Nephron (organoid): ENCODE measurements around the gene HDDC3.

ENCODE experiments used
- H3K27ac Mint-ChIP-seq, 3 experiments: 2 replicates each; pipeline ENCODE4 v1.8.0; 2020; ENCODE audit warnings: mixed read lengths in 3 of 3, mild to moderate bottlenecking in 2 of 3, moderate library complexity in 1 of 3
- H3K27me3 Mint-ChIP-seq: 2 replicates; pipeline ENCODE4 v1.8.0; 2021; ENCODE audit warnings: low read depth, mild to moderate bottlenecking, moderate library complexity, mixed read lengths
- H3K36me3 Mint-ChIP-seq: 2 replicates; pipeline ENCODE4 v1.8.0; 2020; ENCODE audit warnings: low read depth, mixed read lengths
- H3K4me1 Mint-ChIP-seq: 2 replicates; pipeline ENCODE4 v1.8.0; 2020; ENCODE audit warnings: mixed read lengths
- H3K4me3 Mint-ChIP-seq, 3 experiments: 2 replicates each; pipeline ENCODE4 v1.8.0; 2020; ENCODE audit warnings: mild to moderate bottlenecking in 3 of 3, mixed read lengths in 3 of 3, moderate library complexity in 2 of 3
- H3K9me3 Mint-ChIP-seq: 2 replicates; pipeline ENCODE4 v1.8.0; 2020; ENCODE audit warnings: mixed read lengths
- TF ChIP-seq, protein P1 (sequence below), 3 experiments: fragments of 200-600 bp; sonication (generic); IDR thresholded peaks; one replicate each; pipeline ENCODE4 v1.5.0; 2021; ENCODE audit warnings: antibody characterized with exemption in 3 of 3; ENCODE audit not compliant: unreplicated experiment in 3 of 3

The HDDC3 gene

DNA sequence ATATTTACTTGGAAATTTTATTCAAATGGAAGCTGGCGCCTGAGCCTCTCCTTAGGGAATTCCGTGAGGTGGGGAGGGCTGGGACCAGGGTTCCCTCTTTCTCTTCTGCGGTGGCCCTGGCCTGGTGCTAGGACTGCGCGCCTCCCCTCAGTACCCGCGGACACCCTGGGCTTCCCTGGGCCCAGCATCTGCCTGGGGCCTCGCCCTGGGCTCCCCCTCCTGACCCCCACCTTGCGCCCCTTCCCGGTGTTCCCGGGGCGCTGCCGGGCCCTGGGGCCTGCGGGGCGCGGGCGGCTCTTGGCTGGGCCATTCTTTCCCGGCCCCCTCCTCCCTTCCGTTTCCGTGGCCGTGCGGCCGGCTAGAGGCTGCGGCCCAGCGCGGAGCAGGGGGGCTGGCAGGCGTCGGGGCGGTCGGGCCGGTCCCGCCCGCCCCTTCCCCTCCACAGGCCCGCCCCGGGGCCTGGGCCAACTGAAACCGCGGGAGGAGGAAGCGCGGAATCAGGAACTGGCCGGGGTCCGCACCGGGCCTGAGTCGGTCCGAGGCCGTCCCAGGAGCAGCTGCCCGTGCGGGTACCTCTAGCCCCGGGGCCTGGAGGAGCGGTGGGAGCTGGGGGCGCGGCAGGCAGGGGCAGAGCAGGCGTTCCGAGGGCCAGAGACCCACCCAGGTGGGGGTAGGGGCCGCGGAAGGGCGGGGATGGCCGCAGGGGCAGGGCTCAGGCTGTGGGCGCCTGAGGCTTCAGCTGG is 48.2 kb downstream of the HDDC3 start, which contains the start of gene FES:
Gene FES, plus strand, starts transcription at position 529 of the 743 bp plus-strand sequence. CDS start 542 bp downstream, outside the sequence.
- peaks cover 11% of the 10 kb centered on the region for H3K4me1 Mint-ChIP-seq
- H3K36me3 Mint-ChIP-seq, result peaks cover 11% of the 10 kb centered on the region
- H3K27ac Mint-ChIP-seq, result peak within 1 kb of the TSS; percentile 51 to 85 (median 82)
- peak within 1 kb of the TSS; percentile 63 to 79 (median 63) for H3K4me3 Mint-ChIP-seq
- TF ChIP-seq, protein P1, sequence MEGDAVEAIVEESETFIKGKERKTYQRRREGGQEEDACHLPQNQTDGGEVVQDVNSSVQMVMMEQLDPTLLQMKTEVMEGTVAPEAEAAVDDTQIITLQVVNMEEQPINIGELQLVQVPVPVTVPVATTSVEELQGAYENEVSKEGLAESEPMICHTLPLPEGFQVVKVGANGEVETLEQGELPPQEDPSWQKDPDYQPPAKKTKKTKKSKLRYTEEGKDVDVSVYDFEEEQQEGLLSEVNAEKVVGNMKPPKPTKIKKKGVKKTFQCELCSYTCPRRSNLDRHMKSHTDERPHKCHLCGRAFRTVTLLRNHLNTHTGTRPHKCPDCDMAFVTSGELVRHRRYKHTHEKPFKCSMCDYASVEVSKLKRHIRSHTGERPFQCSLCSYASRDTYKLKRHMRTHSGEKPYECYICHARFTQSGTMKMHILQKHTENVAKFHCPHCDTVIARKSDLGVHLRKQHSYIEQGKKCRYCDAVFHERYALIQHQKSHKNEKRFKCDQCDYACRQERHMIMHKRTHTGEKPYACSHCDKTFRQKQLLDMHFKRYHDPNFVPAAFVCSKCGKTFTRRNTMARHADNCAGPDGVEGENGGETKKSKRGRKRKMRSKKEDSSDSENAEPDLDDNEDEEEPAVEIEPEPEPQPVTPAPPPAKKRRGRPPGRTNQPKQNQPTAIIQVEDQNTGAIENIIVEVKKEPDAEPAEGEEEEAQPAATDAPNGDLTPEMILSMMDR (IDR thresholded peaks at IDR 0.05; ENCODE audit: unreplicated experiment in 3 of 3), result no peak
- no peaks in the 10 kb centered on the region for H3K9me3 Mint-ChIP-seq
- H3K27me3 Mint-ChIP-seq, result no peaks in the 10 kb centered on the region

DNA sequence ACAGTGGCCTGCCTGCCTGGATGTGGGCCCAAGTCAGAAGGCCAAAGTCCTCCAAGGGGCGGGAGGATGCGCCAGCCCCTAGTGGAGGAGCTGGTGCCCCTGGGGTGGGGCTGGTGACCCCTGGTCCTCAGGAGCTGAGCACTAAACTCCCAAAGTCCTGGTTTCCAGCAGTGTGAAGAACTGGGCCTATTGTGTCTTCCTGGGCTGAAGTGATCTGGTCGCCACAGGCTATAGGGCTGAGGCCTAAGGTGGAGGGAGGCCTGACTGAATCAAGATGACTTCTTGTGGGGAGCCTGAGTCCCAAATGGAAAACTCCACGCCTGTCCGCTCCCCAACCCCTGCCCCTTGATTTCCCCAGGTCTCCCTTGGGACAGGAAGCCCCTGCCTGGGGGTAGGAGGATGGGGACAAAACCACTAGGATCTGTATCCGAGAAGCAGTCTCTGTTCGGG is 48.8 kb downstream of the HDDC3 start:
- Mint-ChIP-seq H3K4me3 (peak overlapping the region; percentile 44 to 63 (median 62)), H3K27ac (peak overlapping the region; percentile 51 to 77 (median 70)), H3K4me1 (peaks cover 11% of the 10 kb centered on the region), H3K27me3 (no peaks in the 10 kb centered on the region), H3K36me3 (peaks cover 13% of the 10 kb centered on the region), H3K9me3 (no peaks in the 10 kb centered on the region)
- TF ChIP-seq, protein P1 (IDR thresholded peaks at IDR 0.05; ENCODE audit: unreplicated experiment in 3 of 3), result no peak

DNA sequence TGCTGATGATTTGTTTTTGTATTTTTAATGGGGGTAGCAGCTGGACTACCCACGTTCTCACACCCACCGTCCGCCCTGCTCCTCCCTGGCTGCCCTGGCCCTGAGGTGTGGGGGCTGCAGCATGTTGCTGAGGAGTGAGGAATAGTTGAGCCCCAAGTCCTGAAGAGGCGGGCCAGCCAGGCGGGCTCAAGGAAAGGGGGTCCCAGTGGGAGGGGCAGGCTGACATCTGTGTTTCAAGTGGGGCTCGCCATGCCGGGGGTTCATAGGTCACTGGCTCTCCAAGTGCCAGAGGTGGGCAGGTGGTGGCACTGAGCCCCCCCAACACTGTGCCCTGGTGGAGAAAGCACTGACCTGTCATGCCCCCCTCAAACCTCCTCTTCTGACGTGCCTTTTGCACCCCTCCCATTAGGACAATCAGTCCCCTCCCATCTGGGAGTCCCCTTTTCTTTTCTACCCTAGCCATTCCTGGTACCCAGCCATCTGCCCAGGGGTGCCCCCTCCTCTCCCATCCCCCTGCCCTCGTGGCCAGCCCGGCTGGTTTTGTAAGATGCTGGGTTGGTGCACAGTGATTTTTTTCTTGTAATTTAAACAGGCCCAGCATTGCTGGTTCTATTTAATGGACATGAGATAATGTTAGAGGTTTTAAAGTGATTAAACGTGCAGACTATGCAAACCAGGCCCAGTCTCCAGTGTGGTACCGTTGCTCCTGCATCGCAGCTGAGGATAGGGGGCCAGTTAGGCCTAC is 49.4 kb downstream of the HDDC3 start:
- peak overlapping the region in 2 of 3 experiments; percentile 62 to 63 for H3K4me3 Mint-ChIP-seq
- H3K9me3 Mint-ChIP-seq, result no peaks in the 10 kb centered on the region
- H3K36me3 Mint-ChIP-seq, result peaks cover 18% of the 10 kb centered on the region
- H3K27ac Mint-ChIP-seq, result peak overlapping the region; percentile 51 to 77 (median 70)
- peaks cover 11% of the 10 kb centered on the region for H3K4me1 Mint-ChIP-seq
- TF ChIP-seq, protein P1 (IDR thresholded peaks at IDR 0.05; ENCODE audit: unreplicated experiment in 3 of 3), result no peak
- H3K27me3 Mint-ChIP-seq, result no peaks in the 10 kb centered on the region

DNA sequence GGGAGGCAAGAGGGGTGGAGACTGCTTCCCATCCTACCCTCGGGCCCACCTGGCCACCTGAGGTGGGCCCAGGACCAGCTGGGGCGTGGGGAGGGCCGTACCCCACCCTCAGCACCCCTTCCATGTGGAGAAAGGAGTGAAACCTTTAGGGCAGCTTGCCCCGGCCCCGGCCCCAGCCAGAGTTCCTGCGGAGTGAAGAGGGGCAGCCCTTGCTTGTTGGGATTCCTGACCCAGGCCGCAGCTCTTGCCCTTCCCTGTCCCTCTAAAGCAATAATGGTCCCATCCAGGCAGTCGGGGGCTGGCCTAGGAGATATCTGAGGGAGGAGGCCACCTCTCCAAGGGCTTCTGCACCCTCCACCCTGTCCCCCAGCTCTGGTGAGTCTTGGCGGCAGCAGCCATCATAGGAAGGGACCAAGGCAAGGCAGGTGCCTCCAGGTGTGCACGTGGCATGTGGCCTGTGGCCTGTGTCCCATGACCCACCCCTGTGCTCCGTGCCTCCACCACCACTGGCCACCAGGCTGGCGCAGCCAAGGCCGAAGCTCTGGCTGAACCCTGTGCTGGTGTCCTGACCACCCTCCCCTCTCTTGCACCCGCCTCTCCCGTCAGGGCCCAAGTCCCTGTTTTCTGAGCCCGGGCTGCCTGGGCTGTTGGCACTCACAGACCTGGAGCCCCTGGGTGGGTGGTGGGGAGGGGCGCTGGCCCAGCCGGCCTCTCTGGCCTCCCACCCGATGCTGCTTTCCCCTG is 50.2 kb downstream of the HDDC3 start:
- TF ChIP-seq, protein P1 (IDR thresholded peaks at IDR 0.05; ENCODE audit: unreplicated experiment in 3 of 3), result no peak
- peaks cover 11% of the 10 kb centered on the region for H3K4me1 Mint-ChIP-seq
- H3K27ac Mint-ChIP-seq, result no peak overlapping the region
- H3K4me3 Mint-ChIP-seq, result no peak overlapping the region
- no peaks in the 10 kb centered on the region for H3K9me3 Mint-ChIP-seq
- peaks cover 20% of the 10 kb centered on the region for H3K36me3 Mint-ChIP-seq
- H3K27me3 Mint-ChIP-seq, result no peaks in the 10 kb centered on the region

DNA sequence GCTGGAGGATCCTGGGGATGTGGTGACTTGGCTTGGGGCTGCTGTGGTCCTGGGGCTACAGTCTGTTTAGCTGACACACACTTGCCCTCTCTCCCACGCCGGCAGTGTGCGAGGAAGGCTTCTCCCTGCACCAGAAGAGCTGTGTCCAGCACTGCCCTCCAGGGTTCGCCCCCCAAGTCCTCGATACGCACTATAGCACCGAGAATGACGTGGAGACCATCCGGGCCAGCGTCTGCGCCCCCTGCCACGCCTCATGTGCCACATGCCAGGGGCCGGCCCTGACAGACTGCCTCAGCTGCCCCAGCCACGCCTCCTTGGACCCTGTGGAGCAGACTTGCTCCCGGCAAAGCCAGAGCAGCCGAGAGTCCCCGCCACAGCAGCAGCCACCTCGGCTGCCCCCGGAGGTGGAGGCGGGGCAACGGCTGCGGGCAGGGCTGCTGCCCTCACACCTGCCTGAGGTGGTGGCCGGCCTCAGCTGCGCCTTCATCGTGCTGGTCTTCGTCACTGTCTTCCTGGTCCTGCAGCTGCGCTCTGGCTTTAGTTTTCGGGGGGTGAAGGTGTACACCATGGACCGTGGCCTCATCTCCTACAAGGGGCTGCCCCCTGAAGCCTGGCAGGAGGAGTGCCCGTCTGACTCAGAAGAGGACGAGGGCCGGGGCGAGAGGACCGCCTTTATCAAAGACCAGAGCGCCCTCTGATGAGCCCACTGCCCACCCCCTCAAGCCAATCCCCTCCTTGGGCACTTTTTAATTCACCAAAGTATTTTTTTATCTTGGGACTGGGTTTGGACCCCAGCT is 51.0 kb downstream of the HDDC3 start:
- H3K4me1 Mint-ChIP-seq, result peaks cover 10% of the 10 kb centered on the region
- TF ChIP-seq, protein P1 (IDR thresholded peaks at IDR 0.05; ENCODE audit: unreplicated experiment in 3 of 3), result no peak
- H3K27ac Mint-ChIP-seq, result no peak overlapping the region
- no peaks in the 10 kb centered on the region for H3K9me3 Mint-ChIP-seq
- H3K4me3 Mint-ChIP-seq, result no peak overlapping the region
- no peaks in the 10 kb centered on the region for H3K27me3 Mint-ChIP-seq
- H3K36me3 Mint-ChIP-seq, result peaks cover 27% of the 10 kb centered on the region
